Skeletal muscle cell (primary cell): ENCODE measurements around the gene C18orf54.
"Not testable (repeated sequence)": the region's sequence is repeated elsewhere in the genome, so short reads cannot be mapped to it uniquely, and the experiment has no call there.

Experiments
- DNase-seq: peaks from one replicate; pipeline ENCODE4 v3.0.0-alpha.2; 2010; ENCODE audit warnings: low read depth
- H3K4me3 ChIP-seq: 2 replicates; pipeline ENCODE4 v1.5.1; 2011; ENCODE audit warnings: low read depth, mild to moderate bottlenecking, control low read depth, low read length, moderate library complexity

C18orf54 gene

GRCh38 chr18:54357660-54358494, at the start of gene C18orf54, which contains the start of gene STARD6:
C18orf54 (plus strand) TSS chr18:54357906; CDS start chr18:54360573, 2,667 bp downstream.
STARD6 (minus strand) TSS chr18:54357858; CDS start chr18:54354573, 3,285 bp downstream.
- DNase-seq = peak; percentile 52
- peak within 1 kb of the TSS; percentile 81 for H3K4me3 ChIP-seq

- DNase-seq = not testable (repeated sequence)
Measured at GRCh38 chr18:54309564-54309963, 48.1 kb upstream of the C18orf54 start.

GRCh38 chr18:54316071-54316820, 41.5 kb upstream of the C18orf54 start:
- DNase-seq = no peak
- no peak overlapping the region for H3K4me3 ChIP-seq

More at GRCh38 chr18:54309564-54309963, 48.1 kb upstream of the C18orf54 start:
- H3K4me3 ChIP-seq = not testable (repeated sequence)

GRCh38 chr18:54323561-54323960, 34.1 kb upstream of the C18orf54 start:
- no peak for DNase-seq
- no peak overlapping the region for H3K4me3 ChIP-seq

- no peak for DNase-seq
- H3K4me3 ChIP-seq = no peak overlapping the region
Measured at GRCh38 chr18:54323970-54324369, 33.7 kb upstream of the C18orf54 start.

GRCh38 chr18:54327818-54328217, 29.9 kb upstream of the C18orf54 start:
- no peak overlapping the region for H3K4me3 ChIP-seq
- no peak for DNase-seq

- no peak for DNase-seq
- H3K4me3 ChIP-seq = no peak overlapping the region
Measured at GRCh38 chr18:54329787-54330186, 27.9 kb upstream of the C18orf54 start.

- DNase-seq = no peak
- no peak overlapping the region for H3K4me3 ChIP-seq
Measured at GRCh38 chr18:54330768-54331548, 26.7 kb upstream of the C18orf54 start.

- no peak overlapping the region for H3K4me3 ChIP-seq
- no peak for DNase-seq
Measured at GRCh38 chr18:54335638-54336173, 22.0 kb upstream of the C18orf54 start.

GRCh38 chr18:54338230-54338629, 19.5 kb upstream of the C18orf54 start:
- DNase-seq = no peak
- no peak overlapping the region for H3K4me3 ChIP-seq

GRCh38 chr18:54351186-54351585, 6.5 kb upstream of the C18orf54 start:
- no peak overlapping the region for H3K4me3 ChIP-seq
- DNase-seq = no peak

GRCh38 chr18:54357082-54357659, 535 bp upstream of the C18orf54 start:
- H3K4me3 ChIP-seq = peak overlapping the region; percentile 81
- DNase-seq = no peak

GRCh38 chr18:54358495-54359040, 862 bp downstream of the C18orf54 start:
- no peak for DNase-seq

GRCh38 chr18:54359233-54359632, 1.5 kb downstream of the C18orf54 start:
- DNase-seq = no peak
- peak overlapping the region; percentile 81 for H3K4me3 ChIP-seq

More at GRCh38 chr18:54358495-54359040, 862 bp downstream of the C18orf54 start:
- H3K4me3 ChIP-seq = peak overlapping the region; percentile 81

GRCh38 chr18:54360406-54360805, 2.7 kb downstream of the C18orf54 start:
- no peak overlapping the region for H3K4me3 ChIP-seq
- DNase-seq = no peak

- no peak for DNase-seq
- no peak overlapping the region for H3K4me3 ChIP-seq
Measured at GRCh38 chr18:54378057-54378456, 20.4 kb downstream of the C18orf54 start.

GRCh38 chr18:54381640-54382039, 23.9 kb downstream of the C18orf54 start:
- DNase-seq = no peak

GRCh38 chr18:54382076-54382475, 24.4 kb downstream of the C18orf54 start:
- no peak overlapping the region for H3K4me3 ChIP-seq
- no peak for DNase-seq

More at GRCh38 chr18:54381640-54382039, 23.9 kb downstream of the C18orf54 start:
- H3K4me3 ChIP-seq = no peak overlapping the region
